Measurements from ENCODE around the gene KCTD10. TPM values are rescaled to one million over a fixed set of nuclear protein-coding genes. Genes with fewer than 3 reads are reported as not detected.
"Not testable (repeated sequence)": the region's sequence is repeated elsewhere in the genome, so short reads cannot be mapped to it uniquely, and the experiment has no call there.

Gene KCTD10
- polyA plus RNA-seq, 1 donor (not counting 4 experiments of a cell fraction or from before 2014, with no cell fraction given) = 107 TPM

GRCh38 chr12:109440851-109441490 lies 36.1 kb downstream of the KCTD10 start:
- FAIRE-seq (no peak), DNase-seq (ENCODE audit: low read depth, low spot score) (no peak)
- Histone ChIP-seq H3K4me3 (ENCODE audit: control insufficient read depth in 2 of 3, extremely low read depth in 1 of 3, insufficient read depth in 2 of 3, low read depth in 1 of 3, low read length in 3 of 3) (no peak overlapping the region), H3K4me1 (ENCODE audit: control insufficient read depth, extremely low read depth, insufficient read depth, low read length) (no peaks in the 10 kb centered on the region), H3K27ac (ENCODE audit: control insufficient read depth, insufficient read depth, low read length) (no peak overlapping the region), H2AFZ (ENCODE audit: control insufficient read depth, low read length) (no peak overlapping the region), H3K9me3 (ENCODE audit: control insufficient read depth, low read depth, low read length) (no peaks in the 10 kb centered on the region), H3K79me2 (ENCODE audit: control insufficient read depth, insufficient read depth, low read length) (no peaks in the 10 kb centered on the region), H3K36me3 (ENCODE audit: control insufficient read depth in 2 of 2, extremely low read depth in 1 of 2, insufficient read depth in 2 of 2, low read length in 2 of 2) (peaks cover 0 to 3% of the 10 kb centered on the region in 2 experiments), H3K9me1 (ENCODE audit: control insufficient read depth, extremely low read depth, insufficient read depth, low read length) (no peaks in the 10 kb centered on the region), H4K20me1 (ENCODE audit: control insufficient read depth, extremely low read depth, insufficient read depth, low read length) (no peaks in the 10 kb centered on the region), H3K27me3 (ENCODE audit: control insufficient read depth, extremely low read depth, insufficient read depth, low read length) (no peaks in the 10 kb centered on the region), H3K4me2 (ENCODE audit: control insufficient read depth, extremely low read depth, insufficient read depth, low read depth, low read length) (no peak overlapping the region), H3K9ac (ENCODE audit: control insufficient read depth, extremely low read depth, insufficient read depth, low read length) (no peak overlapping the region)
- TF ChIP-seq CTCF (optimal IDR thresholded peaks at IDR 0.05 in 1 of 3, IDR thresholded peaks at IDR 0.05 in 1 of 3, conservative IDR thresholded peaks at IDR 0.05 in 1 of 3; ENCODE audit: extremely low read depth in 1 of 3, insufficient read depth in 2 of 3, low read length in 3 of 3) = no peak
- TF ChIP-seq EZH2 (IDR thresholded peaks at IDR 0.05; ENCODE audit: low read length) = no peak
- dilution Hi-C loops (cut with MboI; ENCODE audit: extremely low pct_ligation_motif_present, low sequenced_read_pairs) = no loop called here

- DNase-seq (ENCODE audit: low read depth, low spot score); H3K9ac ChIP-seq (ENCODE audit: control insufficient read depth, extremely low read depth, insufficient read depth, low read length); H3K4me2 ChIP-seq (ENCODE audit: control insufficient read depth, extremely low read depth, insufficient read depth, low read depth, low read length); FAIRE-seq; H3K4me1 ChIP-seq (ENCODE audit: control insufficient read depth, extremely low read depth, insufficient read depth, low read length); dilution Hi-C loops (cut with MboI; ENCODE audit: extremely low pct_ligation_motif_present, low sequenced_read_pairs); H4K20me1 ChIP-seq (ENCODE audit: control insufficient read depth, extremely low read depth, insufficient read depth, low read length); H3K9me3 ChIP-seq (ENCODE audit: control insufficient read depth, low read depth, low read length); H3K79me2 ChIP-seq (ENCODE audit: control insufficient read depth, insufficient read depth, low read length); H2AFZ ChIP-seq (ENCODE audit: control insufficient read depth, low read length); H3K4me3 ChIP-seq (ENCODE audit: control insufficient read depth in 2 of 3, extremely low read depth in 1 of 3, insufficient read depth in 2 of 3, low read depth in 1 of 3, low read length in 3 of 3); H3K36me3 ChIP-seq (ENCODE audit: control insufficient read depth in 2 of 2, extremely low read depth in 1 of 2, insufficient read depth in 2 of 2, low read length in 2 of 2); H3K9me1 ChIP-seq (ENCODE audit: control insufficient read depth, extremely low read depth, insufficient read depth, low read length); H3K27ac ChIP-seq (ENCODE audit: control insufficient read depth, insufficient read depth, low read length); H3K27me3 ChIP-seq (ENCODE audit: control insufficient read depth, extremely low read depth, insufficient read depth, low read length): not testable (repeated sequence)
Measured at GRCh38 chr12:109439951-109440350, 37.1 kb downstream of the KCTD10 start.

DNA sequence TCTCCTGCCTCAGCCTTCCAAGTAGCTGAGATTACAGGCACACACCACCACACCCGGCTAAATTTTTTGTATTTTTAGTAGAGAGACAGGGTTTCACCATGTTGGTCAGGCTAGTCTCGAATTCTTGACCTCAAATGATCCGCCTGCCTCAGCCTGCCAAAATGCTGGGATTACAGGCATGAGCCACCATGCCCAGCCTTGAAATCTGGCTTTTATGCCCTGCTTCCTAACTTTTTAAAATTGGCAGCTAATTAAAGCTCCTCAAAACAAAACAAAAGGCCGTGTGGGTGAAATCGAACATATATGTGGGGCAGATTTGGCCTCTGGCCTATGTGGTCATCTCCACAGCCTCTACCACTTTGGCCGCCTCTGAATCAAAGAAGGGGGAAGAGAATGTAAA lies 37.9 kb downstream of the KCTD10 start:
- no peaks in the 10 kb centered on the region for H3K9me1 ChIP-seq (ENCODE audit: control insufficient read depth, extremely low read depth, insufficient read depth, low read length)
- no peak overlapping the region for H3K9ac ChIP-seq (ENCODE audit: control insufficient read depth, extremely low read depth, insufficient read depth, low read length)
- FAIRE-seq (no peak), DNase-seq (ENCODE audit: low read depth, low spot score) (no peak)
- TF ChIP-seq EZH2 (IDR thresholded peaks at IDR 0.05; ENCODE audit: low read length) = no peak
- TF ChIP-seq CTCF (optimal IDR thresholded peaks at IDR 0.05 in 1 of 3, IDR thresholded peaks at IDR 0.05 in 1 of 3, conservative IDR thresholded peaks at IDR 0.05 in 1 of 3; ENCODE audit: extremely low read depth in 1 of 3, insufficient read depth in 2 of 3, low read length in 3 of 3) = no peak
- no peak overlapping the region for H3K27ac ChIP-seq (ENCODE audit: control insufficient read depth, insufficient read depth, low read length)
- no peaks in the 10 kb centered on the region for H3K9me3 ChIP-seq (ENCODE audit: control insufficient read depth, low read depth, low read length)
- no peak overlapping the region for H3K4me2 ChIP-seq (ENCODE audit: control insufficient read depth, extremely low read depth, insufficient read depth, low read depth, low read length)
- no peaks in the 10 kb centered on the region for H3K79me2 ChIP-seq (ENCODE audit: control insufficient read depth, insufficient read depth, low read length)
- H3K36me3 ChIP-seq (ENCODE audit: control insufficient read depth in 2 of 2, extremely low read depth in 1 of 2, insufficient read depth in 2 of 2, low read length in 2 of 2) = no peaks in the 10 kb centered on the region
- no peak overlapping the region for H3K4me3 ChIP-seq (ENCODE audit: control insufficient read depth in 2 of 3, extremely low read depth in 1 of 3, insufficient read depth in 2 of 3, low read depth in 1 of 3, low read length in 3 of 3)
- dilution Hi-C loops (cut with MboI; ENCODE audit: extremely low pct_ligation_motif_present, low sequenced_read_pairs) = no loop called here
- no peaks in the 10 kb centered on the region for H4K20me1 ChIP-seq (ENCODE audit: control insufficient read depth, extremely low read depth, insufficient read depth, low read length)
- no peaks in the 10 kb centered on the region for H3K4me1 ChIP-seq (ENCODE audit: control insufficient read depth, extremely low read depth, insufficient read depth, low read length)
- no peaks in the 10 kb centered on the region for H3K27me3 ChIP-seq (ENCODE audit: control insufficient read depth, extremely low read depth, insufficient read depth, low read length)
- no peak overlapping the region for H2AFZ ChIP-seq (ENCODE audit: control insufficient read depth, low read length)
